Spleen (tissue), 7 donors: ENCODE results near the gene RAB3A.

Source experiments
- CTCF ChIP-seq, 11 experiments: fragments of 200-600 bp in 7 of 11; fragments of 450-650 bp in 4 of 11; sonication (generic) in 4 of 11; IDR thresholded peaks in 8 of 11; conservative IDR thresholded peaks in 3 of 11; 1 replicate in 7 of 11; 2 replicates in 4 of 11; pipeline versions ENCODE4 v1.4.0 to v1.8.0; 2016 to 2021; ENCODE audit warnings: antibody characterized with exemption in 11 of 11, inconsistent platforms in 4 of 11, mild to moderate bottlenecking in 1 of 11
- POLR2A ChIP-seq, 3 donors: fragments of 450-650 bp; IDR thresholded peaks; one replicate each; pipeline ENCODE4 v1.5.1; 2017; ENCODE audit warnings: antibody characterized with exemption in 3 of 3, mild to moderate bottlenecking in 1 of 3
- POLR2AphosphoS5 ChIP-seq, 3 donors: sonication (generic); formaldehyde crosslinking; IDR thresholded peaks; one replicate each; pipeline ENCODE4 v1.5.1; 2017; ENCODE audit warnings: antibody characterized with exemption in 3 of 3
- donor health status: DM: no; HTN: no; CAD: no; lungs with moderate emphysema.
- donor health status: DM: no; HTN: no; CAD: no.
- donor health status: DM: no; HTN: no; CAD: no.

DNA sequence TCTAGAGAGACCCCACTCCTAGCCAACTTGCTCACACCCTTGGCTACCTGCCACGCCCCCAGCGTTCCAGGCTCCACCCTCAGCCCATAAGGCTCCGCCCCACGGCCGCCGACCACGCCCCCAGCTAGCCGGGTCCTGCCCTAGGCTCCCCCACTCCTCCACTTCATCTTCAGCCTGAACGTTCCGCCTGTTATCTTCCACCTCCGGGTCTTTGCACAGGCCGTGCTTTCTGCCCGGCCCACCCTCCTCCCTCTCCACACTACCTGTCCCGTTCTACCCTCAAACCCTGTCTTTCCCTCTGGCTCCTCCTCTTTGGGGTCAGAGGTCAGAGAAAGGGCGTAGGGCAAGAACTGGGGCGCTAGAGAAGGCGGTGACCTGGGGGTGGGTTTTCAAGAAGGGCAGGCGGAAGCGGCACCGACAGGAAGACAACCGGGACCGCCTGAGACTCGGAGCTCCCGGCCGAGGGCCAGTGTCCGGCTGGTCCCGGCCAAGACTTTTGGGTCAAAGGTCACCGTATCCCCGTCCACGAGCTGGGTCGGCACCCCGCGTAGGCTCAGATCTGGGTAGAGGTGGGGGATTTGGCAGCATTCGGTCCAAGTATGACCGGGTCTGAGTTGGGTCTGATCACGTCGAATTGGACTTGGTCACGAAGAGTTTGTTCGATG lies 20.1 kb upstream of the RAB3A start:
- no peak for TF ChIP-seq CTCF (IDR thresholded peaks at IDR 0.05 in 8 of 11, conservative IDR thresholded peaks at IDR 0.05 in 3 of 11)
- no peak for TF ChIP-seq POLR2A (IDR thresholded peaks at IDR 0.05)
- peak; percentile 35 to 64 (median 36) for TF ChIP-seq POLR2AphosphoS5 (IDR thresholded peaks at IDR 0.05)
